ENCODE measurements around the gene CHCHD6. TPM values are rescaled to one million over a fixed set of nuclear protein-coding genes. Genes with fewer than 3 reads are reported as not detected.

Gene CHCHD6
- total RNA-seq, 1 experiment from 2014 or later = 33.0 TPM

- no peaks in the 10 kb centered on the region for H4K20me1 ChIP-seq (ENCODE audit: low read length)
- no peaks in the 10 kb centered on the region for H3K9me2 ChIP-seq (replicated peaks; ENCODE audit: low read length)
- H3K4me3 ChIP-seq (ENCODE audit: low read length) = no peak overlapping the region
- H3K79me2 ChIP-seq (ENCODE audit: low read length) = no peaks in the 10 kb centered on the region
- H3K36me3 ChIP-seq (ENCODE audit: low read depth, low read length) = no peaks in the 10 kb centered on the region
- H3K4me1 ChIP-seq (ENCODE audit: insufficient read depth, low read length) = no peaks in the 10 kb centered on the region
- H3K9ac ChIP-seq (ENCODE audit: low read length) = no peak overlapping the region
- no TSS peak for BruUV-seq (replicated peaks)
- no peaks in the 10 kb centered on the region for H3F3A ChIP-seq (ENCODE audit: low read length, unreplicated experiment)
- ATAC-seq (no peak), DNase-seq (no peak)
- H3K9me3 ChIP-seq (ENCODE audit: low read length) = no peaks in the 10 kb centered on the region
- H3K27ac ChIP-seq (ENCODE audit: low read length) = no peak overlapping the region
- no peak for TF ChIP-seq EZH2phosphoT487 (IDR thresholded peaks at IDR 0.05; ENCODE audit: borderline replicate concordance, low read length)
- TF ChIP-seq EZH2 (IDR thresholded peaks at IDR 0.05; ENCODE audit: low read length, unreplicated experiment) = no peak
- TF ChIP-seq, protein P1, sequence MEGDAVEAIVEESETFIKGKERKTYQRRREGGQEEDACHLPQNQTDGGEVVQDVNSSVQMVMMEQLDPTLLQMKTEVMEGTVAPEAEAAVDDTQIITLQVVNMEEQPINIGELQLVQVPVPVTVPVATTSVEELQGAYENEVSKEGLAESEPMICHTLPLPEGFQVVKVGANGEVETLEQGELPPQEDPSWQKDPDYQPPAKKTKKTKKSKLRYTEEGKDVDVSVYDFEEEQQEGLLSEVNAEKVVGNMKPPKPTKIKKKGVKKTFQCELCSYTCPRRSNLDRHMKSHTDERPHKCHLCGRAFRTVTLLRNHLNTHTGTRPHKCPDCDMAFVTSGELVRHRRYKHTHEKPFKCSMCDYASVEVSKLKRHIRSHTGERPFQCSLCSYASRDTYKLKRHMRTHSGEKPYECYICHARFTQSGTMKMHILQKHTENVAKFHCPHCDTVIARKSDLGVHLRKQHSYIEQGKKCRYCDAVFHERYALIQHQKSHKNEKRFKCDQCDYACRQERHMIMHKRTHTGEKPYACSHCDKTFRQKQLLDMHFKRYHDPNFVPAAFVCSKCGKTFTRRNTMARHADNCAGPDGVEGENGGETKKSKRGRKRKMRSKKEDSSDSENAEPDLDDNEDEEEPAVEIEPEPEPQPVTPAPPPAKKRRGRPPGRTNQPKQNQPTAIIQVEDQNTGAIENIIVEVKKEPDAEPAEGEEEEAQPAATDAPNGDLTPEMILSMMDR (conservative IDR thresholded peaks at IDR 0.05; ENCODE audit: low read depth, low read length) = no peak
- H3K4me2 ChIP-seq (ENCODE audit: low read length) = no peak overlapping the region
- intact Hi-C loops (cut with micrococcal nuclease) = no loop called here
- H3K27me3 ChIP-seq (ENCODE audit: low read length) = no peaks in the 10 kb centered on the region
- ChIA-PET CTCF (no interaction called here), POLR2A (ENCODE audit: unreplicated experiment) (no interaction called here)
- H2AFZ ChIP-seq (ENCODE audit: low read length) = no peak overlapping the region
Measured at GRCh38 chr3:126880901-126881300, 176.9 kb downstream of the CHCHD6 start.

- BruUV-seq (replicated peaks) = no TSS peak
- CTCF ChIA-PET = no interaction called here
Measured at GRCh38 chr3:126881861-126882260, 177.8 kb downstream of the CHCHD6 start.

GRCh38 chr3:126883241-126883640 is 179.2 kb downstream of the CHCHD6 start:
- POLR2A ChIA-PET (ENCODE audit: unreplicated experiment) = no interaction called here

More at GRCh38 chr3:126881861-126882260, 177.8 kb downstream of the CHCHD6 start:
- Histone ChIP-seq H3K4me1 (ENCODE audit: insufficient read depth, low read length) (no peaks in the 10 kb centered on the region), H2AFZ (ENCODE audit: low read length) (no peak overlapping the region), H3F3A (ENCODE audit: low read length, unreplicated experiment) (no peaks in the 10 kb centered on the region), H3K9ac (ENCODE audit: low read length) (no peak overlapping the region), H3K79me2 (ENCODE audit: low read length) (no peaks in the 10 kb centered on the region), H4K20me1 (ENCODE audit: low read length) (no peaks in the 10 kb centered on the region), H3K27ac (ENCODE audit: low read length) (no peak overlapping the region), H3K27me3 (ENCODE audit: low read length) (no peaks in the 10 kb centered on the region), H3K4me2 (ENCODE audit: low read length) (no peak overlapping the region), H3K9me2 (replicated peaks; ENCODE audit: low read length) (no peaks in the 10 kb centered on the region), H3K9me3 (ENCODE audit: low read length) (no peaks in the 10 kb centered on the region), H3K36me3 (ENCODE audit: low read depth, low read length) (no peaks in the 10 kb centered on the region), H3K4me3 (ENCODE audit: low read length) (no peak overlapping the region)
- intact Hi-C loops (cut with micrococcal nuclease) = no loop called here
- POLR2A ChIA-PET (ENCODE audit: unreplicated experiment) = no interaction called here
- DNase-seq (no peak), ATAC-seq (no peak)
- TF ChIP-seq EZH2phosphoT487 (IDR thresholded peaks at IDR 0.05; ENCODE audit: borderline replicate concordance, low read length) = no peak
- TF ChIP-seq, protein P1 (conservative IDR thresholded peaks at IDR 0.05; ENCODE audit: low read depth, low read length) = no peak

More at GRCh38 chr3:126883241-126883640, 179.2 kb downstream of the CHCHD6 start:
- H3K9me2 ChIP-seq (replicated peaks; ENCODE audit: low read length) = no peaks in the 10 kb centered on the region
- H3K36me3 ChIP-seq (ENCODE audit: low read depth, low read length) = no peaks in the 10 kb centered on the region
- no peak for ATAC-seq
- H3K4me3 ChIP-seq (ENCODE audit: low read length) = no peak overlapping the region
- no peaks in the 10 kb centered on the region for H3K27me3 ChIP-seq (ENCODE audit: low read length)
- intact Hi-C loops (cut with micrococcal nuclease) = no loop called here
- TF ChIP-seq EZH2phosphoT487 (IDR thresholded peaks at IDR 0.05; ENCODE audit: borderline replicate concordance, low read length) = no peak
- TF ChIP-seq, protein P1 (conservative IDR thresholded peaks at IDR 0.05; ENCODE audit: low read depth, low read length) = no peak
- no peak for TF ChIP-seq EZH2 (IDR thresholded peaks at IDR 0.05; ENCODE audit: low read length, unreplicated experiment)
- H3K4me1 ChIP-seq (ENCODE audit: insufficient read depth, low read length) = no peaks in the 10 kb centered on the region
- CTCF ChIA-PET = no interaction called here
- H2AFZ ChIP-seq (ENCODE audit: low read length) = no peak overlapping the region
- H3K27ac ChIP-seq (ENCODE audit: low read length) = no peak overlapping the region
- H4K20me1 ChIP-seq (ENCODE audit: low read length) = no peaks in the 10 kb centered on the region
- DNase-seq = no peak
- no peak overlapping the region for H3K4me2 ChIP-seq (ENCODE audit: low read length)
- no peaks in the 10 kb centered on the region for H3K79me2 ChIP-seq (ENCODE audit: low read length)
- no peaks in the 10 kb centered on the region for H3K9me3 ChIP-seq (ENCODE audit: low read length)
- no peak overlapping the region for H3K9ac ChIP-seq (ENCODE audit: low read length)
- H3F3A ChIP-seq (ENCODE audit: low read length, unreplicated experiment) = no peaks in the 10 kb centered on the region
- no TSS peak for BruUV-seq (replicated peaks)

Data from PC-3 (cell line).